Common myeloid progenitor, CD34-positive (primary cell): ENCODE data around the gene GSTA3.
"Not testable (repeated sequence)": the region's sequence is repeated elsewhere in the genome, so short reads cannot be mapped to it uniquely, and the experiment has no call there.

ENCODE experiments used
- CTCF ChIA-PET: fragments of 350-600 bp; sonication (Branson Sonifier 250); formaldehyde crosslinking; loops from one replicate; lab custom pipeline; 2021; ENCODE audit warnings: antibody characterized with exemption; lab: Charles Lee
- POLR2A ChIA-PET: fragments of 350-600 bp; sonication (Branson Sonifier 250); formaldehyde crosslinking; loops from one replicate; lab custom pipeline; 2021; ENCODE audit warnings: antibody characterized with exemption; lab: Charles Lee
- DNase-seq, 3 donors: peaks; one replicate each; pipeline versions ENCODE4 v3.0.0 to v3.0.0-alpha.2; 2013
- H3K27ac ChIP-seq, 2 experiments: 1 replicate in 1 of 2; 2 replicates in 1 of 2; pipeline ENCODE4 v1.7.0; 2013; ENCODE audit warnings: inconsistent platforms in 2 of 2, low read length in 2 of 2, mild to moderate bottlenecking in 2 of 2, low read depth in 1 of 2, moderate library complexity in 1 of 2; ENCODE audit not compliant: severe bottlenecking in 2 of 2, insufficient read depth in 1 of 2, poor library complexity in 1 of 2
- H3K27me3 ChIP-seq, 5 experiments: replicated peaks in 2 of 5; 1 replicate in 3 of 5; 2 replicates in 2 of 5; pipeline versions ENCODE4 v1.6.1 to v1.7.0; 2013; ENCODE audit warnings: low read length in 4 of 5, mild to moderate bottlenecking in 2 of 5, moderate library complexity in 2 of 5, inconsistent platforms in 1 of 5; ENCODE audit not compliant: insufficient read depth in 5 of 5, control insufficient read depth in 4 of 5
- H3K36me3 ChIP-seq, 4 experiments: 1 replicate in 2 of 4; 2 replicates in 2 of 4; pipeline versions ENCODE4 v1.6.1 to v1.7.0; 2013; ENCODE audit warnings: low read length in 3 of 4, control low read depth in 1 of 4, mild to moderate bottlenecking in 1 of 4; ENCODE audit not compliant: control insufficient read depth in 4 of 4, insufficient read depth in 4 of 4
- H3K4me1 ChIP-seq, 4 experiments: 1 replicate in 3 of 4; 2 replicates in 1 of 4; pipeline versions ENCODE4 v1.6.1 to v1.7.1; 2013; ENCODE audit warnings: low read length in 3 of 4, mild to moderate bottlenecking in 3 of 4, control low read depth in 1 of 4, inconsistent platforms in 1 of 4, moderate library complexity in 1 of 4; ENCODE audit not compliant: control insufficient read depth in 4 of 4, insufficient read depth in 4 of 4; ENCODE audit errors: control extremely low read depth in 1 of 4
- H3K4me3 ChIP-seq, 7 experiments: 1 replicate in 4 of 7; 2 replicates in 3 of 7; pipeline versions ENCODE4 v1.5.1 to v1.7.0; 2013; ENCODE audit warnings: mild to moderate bottlenecking in 7 of 7, low read length in 6 of 7, moderate library complexity in 6 of 7, inconsistent platforms in 2 of 7, low read depth in 2 of 7, control low read depth in 1 of 7; ENCODE audit not compliant: insufficient read depth in 4 of 7, control insufficient read depth in 1 of 7; ENCODE audit errors: extremely low read depth in 1 of 7
- H3K9me3 ChIP-seq, 5 experiments: 1 replicate in 4 of 5; 2 replicates in 1 of 5; pipeline versions ENCODE4 v1.6.1 to v1.7.1; 2013; ENCODE audit warnings: low read length in 4 of 5, mild to moderate bottlenecking in 2 of 5, inconsistent platforms in 1 of 5, low read depth in 1 of 5, moderate library complexity in 1 of 5; ENCODE audit not compliant: control insufficient read depth in 4 of 5, insufficient read depth in 2 of 5; ENCODE audit errors: control extremely low read depth in 1 of 5
- WGBS: methylation state at CpG from one replicate; pipeline ENCODE4 v1.1.5; 2013; ENCODE audit not compliant: insufficient coverage; 5-methylcytosine and 5-hydroxymethylcytosine counted together

Gene GSTA3

GRCh38 chr6:52925042-52925441 is 15.5 kb upstream of the GSTA3 start:
- WGBS = 93% methylated on average over 2 of the region's 2 CpGs
- ChIA-PET POLR2A (no interaction called here), CTCF (no interaction called here)
- no peaks in the 10 kb centered on the region for H3K27me3 ChIP-seq
- no peak overlapping the region for H3K4me3 ChIP-seq
- H3K36me3 ChIP-seq = no peaks in the 10 kb centered on the region
- DNase-seq = no peak
- H3K4me1 ChIP-seq = no peaks in the 10 kb centered on the region
- H3K27ac ChIP-seq = no peak overlapping the region
- no peaks in the 10 kb centered on the region for H3K9me3 ChIP-seq

- POLR2A ChIA-PET, H3K27ac ChIP-seq, H3K4me1 ChIP-seq, DNase-seq, CTCF ChIA-PET, H3K9me3 ChIP-seq, H3K4me3 ChIP-seq, H3K36me3 ChIP-seq, H3K27me3 ChIP-seq: not testable (repeated sequence)
- 100% methylated on average over 2 of the region's 2 CpGs for WGBS
Observed at GRCh38 chr6:52923689-52924088, 14.2 kb upstream of the GSTA3 start.

- H3K9me3 ChIP-seq = no peaks in the 10 kb centered on the region
- no peaks in the 10 kb centered on the region for H3K27me3 ChIP-seq
- no peak for DNase-seq
- no peaks in the 10 kb centered on the region for H3K36me3 ChIP-seq
- no peak overlapping the region for H3K4me3 ChIP-seq
- ChIA-PET POLR2A (no interaction called here), CTCF (interaction anchor here (1.0 kb wide), 1 partner anchor 128 kb away, joined by 4 read pairs; no protein-coding TSS in a partner anchor)
- H3K4me1 ChIP-seq = no peaks in the 10 kb centered on the region
- H3K27ac ChIP-seq = no peak overlapping the region
- WGBS = 100% methylated on average over 6 of the region's 10 CpGs
Observed at GRCh38 chr6:52922161-52922560, 12.7 kb upstream of the GSTA3 start.

- Histone ChIP-seq H3K9me3 (no peaks in the 10 kb centered on the region), H3K27ac (no peak overlapping the region), H3K4me3 (no peak overlapping the region), H3K36me3 (no peaks in the 10 kb centered on the region), H3K4me1 (no peaks in the 10 kb centered on the region), H3K27me3 (no peaks in the 10 kb centered on the region)
- 100% methylated on average over 4 of the region's 6 CpGs for WGBS
- CTCF ChIA-PET = interaction anchor here (1.0 kb wide), 1 partner anchor 128 kb away, joined by 4 read pairs; no protein-coding TSS in a partner anchor
- POLR2A ChIA-PET = no interaction called here
- DNase-seq = no peak
Observed at GRCh38 chr6:52921743-52922142, 12.2 kb upstream of the GSTA3 start.

DNA sequence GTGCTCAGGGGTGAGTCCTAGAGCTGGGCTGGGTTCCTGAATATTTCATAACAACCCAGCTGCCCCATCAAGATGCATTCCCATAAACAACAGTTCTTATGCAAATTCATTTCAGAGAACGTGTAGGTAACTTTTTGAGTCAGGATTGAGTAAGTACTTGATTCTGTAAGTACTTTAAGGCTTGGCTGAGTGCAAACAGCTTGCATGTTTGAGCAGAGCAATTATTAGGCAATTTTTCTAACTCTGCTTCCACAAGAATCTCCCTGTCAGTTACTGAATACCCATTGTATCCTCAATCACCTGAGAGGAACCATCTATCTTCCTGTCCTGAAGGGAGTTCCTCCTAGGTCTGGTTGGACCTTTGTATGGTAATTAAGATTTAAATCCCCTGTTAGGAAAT is 10.0 kb upstream of the GSTA3 start:
- not testable (repeated sequence) for H3K36me3 ChIP-seq, H3K9me3 ChIP-seq

DNA sequence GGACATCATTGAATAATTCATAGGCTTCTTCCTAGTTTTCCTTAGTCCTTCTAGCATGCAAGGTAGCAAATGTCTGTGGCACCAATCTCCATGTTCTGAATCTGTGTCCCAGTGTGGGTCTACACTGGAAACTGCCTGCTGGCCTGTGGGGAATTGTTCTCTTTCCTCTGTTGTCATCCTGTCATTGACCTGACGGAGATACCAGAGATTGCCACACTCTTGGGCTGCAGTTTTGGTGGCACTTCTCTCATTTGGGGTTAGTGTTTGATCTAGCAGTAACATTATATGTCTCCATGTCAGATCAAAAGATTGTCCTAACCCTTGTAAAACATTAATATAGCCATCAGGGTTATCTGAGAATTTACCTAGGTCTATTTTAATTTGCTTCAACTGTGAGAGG is 9.3 kb upstream of the GSTA3 start:
- H3K27ac ChIP-seq, H3K36me3 ChIP-seq, H3K4me3 ChIP-seq, CTCF ChIA-PET, H3K4me1 ChIP-seq, H3K27me3 ChIP-seq, DNase-seq, POLR2A ChIA-PET, H3K9me3 ChIP-seq: not testable (repeated sequence)
- WGBS = no CpG with 5 or more reads among the region's 1 CpG

More for the DNA sequence above, 10.0 kb upstream of the GSTA3 start:
- CTCF ChIA-PET, POLR2A ChIA-PET, H3K27me3 ChIP-seq, H3K4me3 ChIP-seq, H3K4me1 ChIP-seq, DNase-seq, H3K27ac ChIP-seq: not testable (repeated sequence)
- no CpG with 5 or more reads among the region's 1 CpG for WGBS

DNA sequence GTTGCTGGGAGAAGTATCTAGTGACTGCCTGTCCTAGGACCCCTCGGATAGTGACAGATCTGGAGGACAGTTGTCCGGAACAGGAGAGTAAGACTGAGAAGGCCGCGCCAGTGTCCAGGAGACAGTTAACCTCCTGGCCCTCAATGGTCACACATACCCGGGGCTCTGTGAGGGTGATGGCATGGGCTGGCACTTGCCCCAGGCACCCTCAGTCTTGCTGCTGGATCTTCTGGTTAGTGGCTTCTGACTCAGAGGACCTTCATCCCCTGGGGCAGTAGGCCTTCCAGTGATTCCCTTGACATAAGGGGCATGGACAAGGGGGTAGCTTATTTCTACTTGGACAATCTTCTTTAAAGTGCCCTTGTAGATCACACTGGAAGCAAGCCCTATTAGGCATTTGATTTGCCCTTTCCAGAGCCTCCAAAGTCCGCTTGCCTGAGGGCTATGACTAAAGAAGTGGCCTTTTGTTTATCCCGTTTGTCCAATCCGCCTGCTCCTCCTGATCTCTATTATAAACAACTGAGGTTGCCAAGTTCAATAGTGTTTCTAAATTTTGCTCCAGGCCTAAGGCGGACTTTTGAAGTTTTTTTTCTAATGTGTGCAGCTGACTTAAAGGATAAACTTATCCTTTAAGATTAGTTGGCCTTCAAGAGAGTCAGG is 8.7 kb upstream of the GSTA3 start:
- DNase-seq, H3K9me3 ChIP-seq, CTCF ChIA-PET, H3K27me3 ChIP-seq, H3K36me3 ChIP-seq, H3K27ac ChIP-seq, H3K4me3 ChIP-seq, H3K4me1 ChIP-seq: not testable (repeated sequence)
- WGBS = 87% methylated on average over 9 of the region's 9 CpGs
- POLR2A ChIA-PET = interaction anchor here (0.6 kb wide), 1 partner anchor 15 kb away, joined by 3 read pairs; no protein-coding TSS in a partner anchor
